Inflammatory macrophage treated with lipopolysaccharide for 1 hour (primary cell): ENCODE measurements around the gene IFNAR1.
A peak's percentile ranks its signal among the peaks of the same experiment; 100 is the strongest.

Experiments
- DNase-seq, 2 donors: peaks; one replicate each; pipeline ENCODE4 v3.0.0-alpha.2; 2020 to 2022

Gene IFNAR1

GRCh38 chr21:33348706-33349105, 23.9 kb downstream of the IFNAR1 start:
- no peak for DNase-seq

DNA sequence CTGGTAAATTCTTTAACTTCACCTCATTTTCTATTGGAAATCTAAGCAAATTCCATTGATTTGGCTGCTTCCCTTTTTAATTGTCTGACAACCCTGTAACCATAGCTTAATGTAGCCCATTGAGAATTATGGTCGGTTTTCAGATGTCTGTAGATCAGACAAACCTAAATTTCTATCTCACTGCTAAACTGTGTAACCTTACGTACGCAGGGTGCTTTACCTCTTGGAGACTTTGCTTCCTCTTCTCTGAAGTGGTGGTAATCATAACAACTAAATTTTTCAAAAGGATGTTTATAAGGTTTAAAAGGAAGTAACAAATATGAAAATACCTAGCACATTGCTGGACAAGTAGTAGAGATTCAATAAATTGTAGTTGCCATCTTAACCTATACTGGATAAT, 25.9 kb downstream of the IFNAR1 start:
- no peak for DNase-seq

DNA sequence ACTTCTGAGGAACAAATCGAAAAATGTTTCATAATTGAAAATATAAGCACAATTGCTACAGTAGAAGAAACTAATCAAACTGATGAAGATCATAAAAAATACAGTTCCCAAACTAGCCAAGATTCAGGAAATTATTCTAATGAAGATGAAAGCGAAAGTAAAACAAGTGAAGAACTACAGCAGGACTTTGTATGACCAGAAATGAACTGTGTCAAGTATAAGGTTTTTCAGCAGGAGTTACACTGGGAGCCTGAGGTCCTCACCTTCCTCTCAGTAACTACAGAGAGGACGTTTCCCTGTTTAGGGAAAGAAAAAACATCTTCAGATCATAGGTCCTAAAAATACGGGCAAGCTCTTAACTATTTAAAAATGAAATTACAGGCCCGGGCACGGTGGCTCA, 30.6 kb downstream of the IFNAR1 start:
- DNase-seq, result no peak

- DNase-seq, result no peak
These were observed 31.2 kb downstream of the IFNAR1 start for GRCh38 chr21:33355996-33356395.

DNA sequence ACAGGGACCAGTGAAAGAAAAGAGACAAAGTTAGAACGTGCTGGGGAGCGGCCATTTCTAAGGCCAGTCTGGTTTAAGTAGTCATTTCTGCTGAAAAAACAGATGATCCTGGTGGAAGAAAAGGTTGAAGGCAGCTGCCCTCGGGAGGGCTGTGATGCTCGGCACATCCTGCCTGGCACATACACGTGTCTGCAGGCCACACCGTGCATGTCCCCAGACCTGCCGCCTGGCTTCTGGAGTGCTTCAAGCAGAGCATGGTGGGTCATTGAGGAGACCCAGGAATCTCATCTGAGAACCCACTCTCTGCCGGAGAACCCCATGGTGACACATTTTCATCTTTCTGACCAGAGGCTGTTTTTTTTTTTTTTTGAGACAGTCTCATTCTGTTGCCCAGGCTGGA, 32.4 kb downstream of the IFNAR1 start:
- DNase-seq, result no peak

- no peak for DNase-seq
These were observed 34.7 kb downstream of the IFNAR1 start for GRCh38 chr21:33359446-33359845.

GRCh38 chr21:33360281-33360680, 35.5 kb downstream of the IFNAR1 start:
- DNase-seq, result peak in 1 of 2 donors; percentile 35

- DNase-seq, result peak in 1 of 2 donors; percentile 74
These were observed 36.3 kb downstream of the IFNAR1 start for GRCh38 chr21:33360881-33361602.

- peak; percentile 40 to 68 for DNase-seq
These were observed 37.3 kb downstream of the IFNAR1 start for GRCh38 chr21:33362044-33362555.

DNA sequence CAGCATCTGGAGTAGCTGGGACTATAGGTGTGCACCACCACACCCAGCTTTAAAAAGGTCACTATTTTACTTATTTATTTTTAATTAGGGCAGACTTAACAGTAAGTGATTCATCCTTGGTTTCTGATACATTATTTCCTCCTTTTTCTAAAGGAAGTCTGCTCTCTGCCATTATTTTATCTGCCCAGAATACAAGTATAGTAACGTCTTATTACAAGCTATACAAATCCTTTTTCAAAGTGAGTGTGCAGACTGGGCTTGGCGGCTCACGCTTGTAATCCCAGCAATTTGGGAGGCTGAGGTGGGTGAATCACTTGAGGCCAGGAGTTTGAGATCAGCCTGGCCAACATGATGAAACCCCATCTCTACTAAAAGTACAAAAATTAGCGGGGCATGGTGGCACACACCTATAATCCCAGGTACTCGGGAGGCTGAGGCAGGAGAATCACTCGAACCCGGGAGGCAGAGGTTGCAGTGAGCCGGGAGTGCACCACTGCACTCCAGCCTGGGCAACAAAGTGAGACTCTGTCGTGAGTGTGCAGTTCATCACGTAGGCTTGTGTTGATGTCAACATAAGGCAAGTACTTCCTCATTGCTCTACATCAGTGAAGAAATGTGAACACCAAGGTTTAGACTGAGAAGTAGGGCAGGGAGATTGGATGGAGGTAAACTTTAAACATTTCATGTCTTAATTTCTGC, 39.3 kb downstream of the IFNAR1 start:
- DNase-seq, result peak; percentile 75 to 83

GRCh38 chr21:33364830-33365229, 40.1 kb downstream of the IFNAR1 start:
- DNase-seq, result no peak

DNA sequence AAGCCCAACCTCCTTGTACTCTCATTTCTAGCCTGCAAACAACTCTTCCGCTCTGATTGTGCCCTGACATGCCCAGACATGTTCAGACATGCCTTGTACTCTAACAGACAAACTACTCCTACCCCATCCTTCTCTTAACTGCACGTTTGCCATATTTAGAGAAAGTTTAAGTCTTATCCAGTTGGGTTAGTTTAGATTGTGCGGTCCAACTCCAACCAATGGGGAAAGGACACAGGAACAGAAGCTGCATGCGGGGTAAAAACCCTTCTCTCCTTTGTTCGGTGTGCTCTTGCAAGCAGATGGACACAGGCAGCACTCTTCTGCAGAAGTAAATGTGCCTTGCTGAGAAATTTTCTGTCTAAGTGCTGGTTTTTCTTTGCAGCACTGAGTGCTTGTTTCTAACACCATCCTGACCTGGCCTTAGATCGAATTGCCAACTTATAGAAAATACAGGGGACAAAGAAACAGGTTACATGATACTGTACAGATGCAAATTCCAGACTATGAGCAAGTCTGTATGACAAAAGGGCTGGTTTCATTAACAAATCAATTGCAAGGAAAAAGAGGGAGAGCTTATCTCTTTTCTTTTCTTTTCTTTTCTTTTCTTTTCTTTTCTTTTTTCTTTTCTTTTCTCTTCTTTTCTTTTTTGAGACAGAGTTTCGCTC, 42.7 kb downstream of the IFNAR1 start:
- DNase-seq, result no peak

GRCh38 chr21:33368124-33368523, 43.4 kb downstream of the IFNAR1 start:
- DNase-seq, result no peak

GRCh38 chr21:33368576-33368975, 43.8 kb downstream of the IFNAR1 start:
- DNase-seq, result no peak

DNA sequence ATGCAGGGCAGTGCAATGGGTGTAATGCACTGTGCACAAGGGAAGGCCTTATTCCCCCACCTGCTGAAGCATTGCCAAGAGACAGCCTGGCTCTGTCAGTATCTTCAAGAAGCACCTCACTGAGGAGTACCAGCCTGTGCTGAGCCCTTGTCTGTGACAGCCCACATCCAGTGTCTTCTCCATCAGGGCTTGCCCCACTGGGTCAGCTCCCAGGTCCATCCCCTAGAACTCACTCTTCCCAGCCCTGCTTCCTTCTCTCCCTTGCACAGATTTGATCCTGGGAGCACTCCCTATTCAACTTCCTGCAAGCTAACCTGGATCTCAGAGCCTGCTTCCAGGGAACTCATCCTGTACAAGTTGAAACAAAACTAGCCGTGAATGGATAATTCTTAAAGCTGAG, 44.8 kb downstream of the IFNAR1 start:
- no peak for DNase-seq

GRCh38 chr21:33370305-33370704, 45.5 kb downstream of the IFNAR1 start:
- no peak for DNase-seq

DNA sequence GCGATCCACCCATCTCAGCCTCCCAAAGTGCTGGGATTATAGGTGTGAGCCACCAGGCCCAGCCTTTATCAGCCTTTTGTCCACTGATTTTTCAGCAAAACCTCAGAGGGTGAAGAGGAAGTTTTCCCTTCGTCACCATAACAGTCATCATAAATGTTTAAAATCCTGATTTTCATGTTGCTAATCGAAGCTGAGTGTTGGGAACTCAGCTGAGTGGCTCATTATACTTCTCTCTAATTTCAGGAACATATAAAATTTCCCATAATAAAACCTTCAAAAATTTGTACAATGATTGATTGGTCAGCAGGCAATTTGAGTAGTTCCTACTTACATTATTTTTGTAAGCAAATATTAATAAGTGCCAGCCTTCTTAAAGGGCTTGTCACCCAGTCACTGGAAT, 46.6 kb downstream of the IFNAR1 start:
- DNase-seq, result no peak

DNA sequence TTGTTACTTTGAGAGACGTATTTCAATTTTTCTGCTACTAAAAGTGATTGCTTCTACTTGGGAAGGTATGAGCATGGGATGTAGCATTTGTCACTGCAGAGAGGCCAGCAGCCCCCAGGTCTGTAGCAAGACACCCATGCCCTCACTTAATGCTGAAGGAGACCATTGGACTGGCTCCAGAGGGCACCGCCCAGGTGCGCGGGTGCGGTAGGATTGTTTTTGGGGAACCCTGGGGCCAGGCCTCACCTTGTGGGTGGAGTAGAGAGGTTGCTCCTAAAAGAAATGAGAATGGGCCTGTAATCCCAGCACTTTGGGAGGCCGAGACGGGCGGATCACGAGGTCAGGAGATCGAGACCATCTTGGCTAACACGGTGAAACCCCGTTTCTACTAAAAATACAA, 47.8 kb downstream of the IFNAR1 start:
- DNase-seq, result no peak

- no peak for DNase-seq
These were observed 48.7 kb downstream of the IFNAR1 start for GRCh38 chr21:33373451-33373850.

DNA sequence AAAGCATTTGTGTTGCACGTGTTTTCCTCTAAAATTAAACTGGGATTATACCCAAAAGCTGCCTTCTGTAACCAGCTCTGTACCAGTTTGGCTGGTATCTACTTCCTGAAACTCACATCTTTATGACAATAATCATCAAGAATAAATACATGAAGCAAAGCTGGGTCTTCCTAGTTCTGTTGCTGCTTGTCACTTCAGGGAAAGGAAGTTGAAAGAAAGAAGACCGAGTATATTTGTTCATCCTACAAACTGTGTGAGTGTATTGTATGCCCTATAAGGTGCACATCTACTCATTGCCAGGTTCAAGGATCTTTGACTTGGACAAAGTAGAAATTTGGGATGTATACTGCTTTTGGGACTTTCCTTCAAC, 49.3 kb downstream of the IFNAR1 start:
- DNase-seq, result peak; percentile 80

DNA sequence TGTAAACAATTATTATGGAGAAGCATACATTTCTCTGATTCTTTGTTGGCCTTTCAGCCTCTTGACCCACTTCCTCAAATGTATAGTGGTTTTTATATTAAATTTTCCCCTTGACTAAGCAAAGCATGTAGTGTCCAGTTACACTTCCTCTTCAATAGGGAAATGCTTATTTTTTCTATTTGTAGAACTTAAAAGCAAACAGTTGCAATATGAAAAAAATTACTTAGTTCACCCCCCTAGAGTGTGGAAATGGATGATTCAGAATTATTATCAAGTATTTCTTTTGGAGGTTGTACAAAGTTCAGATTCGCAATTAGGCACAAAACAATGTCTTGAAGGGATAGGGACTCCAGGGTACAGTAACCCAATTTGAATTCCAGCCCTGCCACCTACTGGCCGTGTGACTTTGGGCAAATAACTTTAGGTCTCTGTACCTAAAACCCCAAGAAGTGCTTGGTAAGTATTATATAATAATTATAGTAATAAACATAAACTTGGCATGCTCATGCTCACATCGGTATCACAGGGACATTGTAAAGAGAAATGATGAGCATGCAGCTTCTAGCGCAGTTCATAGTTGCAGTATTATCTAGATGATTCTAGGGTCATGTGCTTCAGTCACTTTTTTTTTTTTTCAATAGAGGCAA, 49.8 kb downstream of the IFNAR1 start:
- peak; percentile 89 to 97 for DNase-seq

DNA sequence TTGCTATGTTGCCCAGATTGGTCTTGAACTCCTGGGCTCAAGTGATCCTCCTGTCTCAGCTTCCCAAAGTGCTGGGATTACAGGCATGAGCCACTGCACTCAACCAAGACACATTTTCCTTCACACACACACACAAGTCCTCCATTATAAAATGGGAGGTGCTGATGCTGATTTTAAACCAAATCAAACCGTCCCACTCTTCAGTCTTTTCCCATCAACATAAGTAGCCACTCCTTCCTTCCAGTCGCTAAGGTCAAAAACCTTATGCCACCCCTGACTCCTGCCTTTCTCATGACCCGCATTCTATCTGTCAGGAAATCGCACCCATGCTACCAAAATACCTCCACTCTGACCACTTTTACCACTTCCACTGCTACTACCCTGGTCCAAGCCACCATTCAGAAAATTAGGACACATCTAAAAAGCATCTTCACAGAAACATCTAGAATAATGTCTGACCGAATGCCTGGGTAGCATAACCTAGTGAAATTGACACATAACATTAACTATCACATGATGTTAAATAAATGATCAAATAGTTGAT, 50.4 kb downstream of the IFNAR1 start:
- DNase-seq, result no peak
